HG03095 (cell line): ENCODE results near the gene CDC45.

Experiments
- ATAC-seq: cut with Tn5 transposase; IDR thresholded peaks from one replicate; pipeline ENCODE4 v1.9.1; 2021; ENCODE audit warnings: moderate library complexity; ENCODE audit not compliant: unreplicated experiment

CDC45 gene

DNA sequence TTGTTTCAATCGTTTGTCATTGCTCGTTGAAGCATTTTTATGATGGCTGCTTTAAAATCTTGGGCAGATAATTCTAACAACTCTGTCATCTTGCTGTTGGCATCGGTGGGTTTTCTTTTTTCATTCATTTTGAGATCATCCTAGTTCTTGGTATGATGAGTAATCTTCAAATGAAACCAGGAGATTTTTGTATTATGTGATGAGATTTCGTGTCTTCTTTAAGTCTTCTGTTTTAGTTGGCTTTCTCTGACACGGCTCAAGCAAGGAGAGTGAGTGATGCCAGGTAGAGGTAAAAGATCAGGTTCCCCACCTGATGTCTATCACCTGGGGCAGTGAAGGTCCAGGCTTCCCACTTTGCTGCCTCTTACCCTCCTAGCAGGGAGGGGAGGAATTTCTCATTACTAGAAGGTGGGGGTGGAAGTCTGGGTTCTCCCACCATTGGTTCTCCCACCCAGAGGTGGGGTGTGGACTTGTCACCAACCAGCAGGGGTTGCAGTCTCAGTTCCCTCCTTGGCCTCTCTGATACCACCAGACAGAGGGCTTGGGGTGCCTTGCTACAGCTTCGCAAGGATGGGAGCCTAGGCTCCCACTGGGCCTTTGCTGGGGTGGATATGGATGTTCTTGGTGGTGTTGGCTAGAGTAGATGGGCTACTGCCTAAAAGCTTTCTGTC, 12.9 kb downstream of the CDC45 start:
- ATAC-seq, result no peak

DNA sequence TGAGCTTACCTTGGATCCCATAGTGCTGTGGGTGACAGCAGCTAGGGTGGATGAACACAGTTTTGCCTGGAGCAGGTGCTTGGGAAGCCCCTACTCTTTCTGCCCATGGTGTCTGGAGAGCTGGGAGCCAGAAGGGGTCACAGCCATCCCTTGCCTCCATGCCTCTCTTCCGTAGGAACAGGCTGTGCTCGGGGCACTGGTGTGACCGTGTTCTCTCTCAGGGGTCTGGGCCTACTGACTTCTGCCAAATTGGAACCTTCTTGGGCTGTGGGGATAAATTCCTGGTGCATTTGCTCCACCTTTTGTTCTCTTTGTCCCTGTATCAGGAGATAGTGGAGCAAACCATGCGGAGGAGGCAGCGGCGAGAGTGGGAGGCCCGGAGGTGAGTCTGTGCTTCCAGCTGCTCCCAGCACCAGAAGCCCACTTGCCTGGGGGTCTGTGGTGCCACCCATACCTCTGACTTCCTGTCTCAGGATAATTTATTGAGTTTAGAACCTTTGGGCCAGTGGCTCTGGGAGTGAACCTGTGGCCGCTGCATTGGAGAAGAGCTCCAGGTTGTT, 14.4 kb downstream of the CDC45 start:
- ATAC-seq, result no peak

DNA sequence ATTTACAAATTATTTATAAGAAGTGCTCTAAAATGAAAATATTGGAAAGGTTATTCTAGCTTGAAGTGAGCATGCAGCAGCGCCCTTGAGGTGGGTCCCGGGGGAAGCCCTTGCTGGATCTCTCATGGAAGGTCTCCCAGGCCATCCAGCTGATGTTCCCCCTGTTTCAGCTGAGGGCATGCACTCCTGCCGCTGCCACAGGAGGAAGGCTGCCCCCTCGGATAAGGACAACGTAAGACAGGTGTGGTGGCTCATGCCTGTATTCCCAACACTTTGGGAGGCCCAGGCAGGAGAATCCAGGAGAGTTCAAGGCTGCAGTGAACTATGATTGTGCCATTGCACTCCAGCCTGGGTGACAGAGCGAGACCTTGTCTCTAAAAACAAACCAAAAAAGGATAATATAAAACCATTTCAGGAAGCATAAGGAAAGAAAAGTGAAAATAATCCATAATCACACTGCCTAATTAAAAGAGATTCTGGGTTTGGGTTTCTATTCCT, 15.0 kb downstream of the CDC45 start:
- no peak for ATAC-seq

DNA sequence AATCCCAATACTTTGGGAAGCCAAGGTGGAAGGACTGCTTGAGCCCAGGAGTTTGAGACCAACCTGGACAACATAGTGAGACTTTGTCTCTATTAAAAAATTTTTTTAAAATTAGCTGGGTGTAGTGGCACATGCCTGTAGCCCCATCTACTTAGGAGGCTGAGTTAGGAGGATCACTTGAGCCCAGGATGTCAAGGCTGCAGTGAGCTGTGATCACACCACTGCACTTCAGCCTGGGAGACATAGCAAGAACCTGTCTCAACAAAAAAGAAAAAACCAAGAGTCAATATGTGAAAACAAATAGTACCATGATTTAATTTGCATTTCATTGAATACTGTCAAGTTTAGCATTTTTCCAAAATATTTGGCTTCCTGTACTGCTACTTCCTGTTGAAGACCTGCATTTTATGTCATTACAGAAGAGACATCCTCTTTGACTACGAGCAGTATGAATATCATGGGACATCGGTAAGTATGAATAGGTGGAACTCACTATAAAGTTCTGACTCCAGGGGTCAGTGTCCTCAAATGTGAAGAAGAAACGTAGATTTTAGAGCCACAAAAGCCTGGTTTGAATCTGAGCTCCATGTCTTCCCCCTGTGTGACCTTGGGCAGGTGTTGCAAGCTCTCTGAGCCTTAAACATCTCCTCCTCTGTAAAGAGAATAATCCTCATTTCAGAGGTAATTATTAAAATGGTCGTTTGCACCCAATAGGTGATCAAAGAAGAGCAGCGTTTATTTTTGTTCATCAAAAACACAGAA, 16.0 kb downstream of the CDC45 start:
- ATAC-seq, result no peak

DNA sequence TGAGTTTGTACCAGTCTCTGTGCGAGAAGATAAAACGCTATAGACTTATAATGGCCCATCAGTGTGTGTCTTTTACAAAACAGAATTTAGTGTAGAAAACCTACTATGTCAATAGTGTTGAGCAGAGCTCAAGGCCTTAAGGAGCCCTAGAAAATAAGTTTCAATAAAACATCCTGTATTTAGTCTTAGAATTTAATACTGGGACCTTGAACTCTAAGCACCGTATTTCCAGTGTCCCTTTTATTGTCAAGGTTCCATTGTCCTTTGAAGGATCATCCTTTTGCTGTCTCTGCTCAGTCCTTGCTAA, 16.6 kb downstream of the CDC45 start:
- ATAC-seq, result no peak

DNA sequence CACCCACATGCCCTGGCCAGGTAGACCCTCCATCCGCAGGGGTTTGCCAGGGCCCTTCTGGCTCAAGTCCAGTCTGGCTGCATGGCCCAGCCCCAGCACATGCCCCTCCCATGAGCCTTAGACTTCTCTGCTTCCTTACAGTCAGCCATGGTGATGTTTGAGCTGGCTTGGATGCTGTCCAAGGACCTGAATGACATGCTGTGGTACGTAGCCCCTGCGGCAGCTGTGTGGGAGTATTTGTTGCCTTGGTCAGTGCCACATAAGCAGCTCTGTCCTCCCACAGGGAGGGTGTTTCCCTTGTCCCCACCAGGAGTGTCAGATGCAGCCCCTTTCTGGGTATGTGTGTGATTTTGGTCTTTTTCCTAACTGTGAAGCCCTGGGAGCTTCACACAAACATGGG, 17.5 kb downstream of the CDC45 start:
- no peak for ATAC-seq

DNA sequence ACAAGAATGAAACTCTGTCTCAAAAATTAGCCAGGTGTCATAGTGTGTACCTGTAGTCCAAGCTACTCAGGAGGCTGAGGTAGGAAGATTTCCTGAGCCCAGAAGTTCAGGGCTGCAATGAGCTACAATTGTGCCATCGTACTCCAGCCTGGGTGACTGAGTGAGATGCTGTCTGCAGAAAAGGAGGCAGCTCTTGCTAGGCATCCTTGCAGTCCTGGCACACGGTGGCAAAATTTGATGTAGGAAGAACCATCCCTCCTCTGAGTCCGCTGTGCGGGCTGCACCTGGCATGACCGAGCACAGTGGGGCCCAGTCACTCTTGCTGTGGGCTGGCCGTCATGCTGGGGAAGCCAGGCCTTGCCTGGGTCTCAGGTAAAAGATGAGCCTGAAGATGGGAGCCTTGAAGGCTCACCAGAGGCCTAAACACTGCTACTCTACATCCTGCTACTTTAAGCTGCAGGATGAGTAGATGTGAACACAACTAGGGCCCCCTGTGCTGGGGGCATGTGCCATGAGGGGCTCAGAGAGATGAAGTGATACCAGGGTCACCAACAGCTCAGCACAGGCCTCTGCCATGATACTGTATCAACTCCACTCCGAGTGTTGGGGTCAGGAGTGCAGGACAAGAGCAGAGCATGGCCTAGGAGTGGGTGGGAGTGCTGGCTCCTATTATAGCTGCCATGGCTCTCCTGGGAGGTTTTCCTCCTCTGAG, 18.6 kb downstream of the CDC45 start:
- no peak for ATAC-seq

DNA sequence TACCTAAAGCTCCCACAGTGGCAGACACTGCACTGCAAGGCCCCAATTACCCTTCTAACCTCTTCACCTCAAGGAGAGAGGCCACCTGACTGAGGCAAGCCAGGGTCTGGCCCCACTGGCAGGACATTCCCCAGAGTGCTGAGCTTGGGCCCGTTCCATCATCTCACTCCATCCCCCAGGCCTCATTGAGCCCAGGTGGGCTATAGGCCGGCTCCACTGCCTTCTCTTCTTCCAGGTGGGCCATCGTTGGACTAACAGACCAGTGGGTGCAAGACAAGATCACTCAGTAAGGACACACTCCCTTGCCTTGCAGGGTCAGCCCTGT, 19.1 kb downstream of the CDC45 start:
- no peak for ATAC-seq

- ATAC-seq, result no peak
These were observed 19.6 kb downstream of the CDC45 start for GRCh38 chr22:19499236-19499879.

DNA sequence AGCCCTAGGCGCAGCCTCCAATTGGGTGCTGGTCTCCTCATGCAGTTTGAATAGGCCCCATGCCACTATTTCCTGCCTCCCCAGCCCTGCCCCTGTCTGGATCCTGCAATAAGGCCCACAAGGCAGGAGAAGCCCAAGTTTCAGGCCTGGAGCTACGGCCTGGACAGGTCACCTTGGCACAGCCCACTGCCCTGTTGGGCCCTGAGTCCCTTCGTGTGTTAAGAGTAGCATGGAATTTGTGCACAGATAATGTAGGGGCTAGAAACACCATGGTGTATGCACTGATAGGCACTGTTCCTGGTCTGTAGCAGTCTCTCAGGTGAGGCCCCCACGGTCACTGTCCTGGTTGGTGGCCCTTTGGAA, 20.1 kb downstream of the CDC45 start:
- no peak for ATAC-seq

DNA sequence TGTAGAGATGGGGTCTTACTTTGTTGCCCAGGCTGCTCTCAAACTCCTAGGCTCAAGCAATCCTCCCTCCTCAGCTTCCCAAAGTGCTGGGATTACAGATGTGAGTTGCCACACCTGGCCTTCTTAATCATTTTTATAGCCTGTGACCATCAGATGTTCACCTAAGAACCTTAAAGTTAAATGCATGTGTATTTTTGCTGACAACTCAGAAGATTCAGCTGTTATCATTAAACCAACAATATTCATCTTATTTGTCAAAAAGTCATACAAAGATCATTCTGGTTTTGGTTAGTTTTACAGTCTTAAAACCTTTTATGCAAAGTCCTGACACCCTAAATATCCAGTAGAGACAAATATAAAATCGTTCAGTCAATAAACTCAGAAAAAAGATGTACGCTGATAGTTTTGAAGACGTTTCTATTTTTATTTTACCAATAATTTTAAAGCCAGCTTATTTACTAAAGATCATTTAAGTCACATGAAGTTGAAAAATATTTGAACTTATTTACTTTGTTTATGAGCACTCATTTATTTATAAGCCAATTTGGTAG, 22.3 kb downstream of the CDC45 start:
- no peak for ATAC-seq

- ATAC-seq, result no peak
These were observed 23.6 kb downstream of the CDC45 start for GRCh38 chr22:19503367-19503766.

- ATAC-seq, result no peak
These were observed 24.1 kb downstream of the CDC45 start for GRCh38 chr22:19503869-19504268.

- ATAC-seq, result no peak
These were observed 25.4 kb downstream of the CDC45 start for GRCh38 chr22:19504900-19505734.

DNA sequence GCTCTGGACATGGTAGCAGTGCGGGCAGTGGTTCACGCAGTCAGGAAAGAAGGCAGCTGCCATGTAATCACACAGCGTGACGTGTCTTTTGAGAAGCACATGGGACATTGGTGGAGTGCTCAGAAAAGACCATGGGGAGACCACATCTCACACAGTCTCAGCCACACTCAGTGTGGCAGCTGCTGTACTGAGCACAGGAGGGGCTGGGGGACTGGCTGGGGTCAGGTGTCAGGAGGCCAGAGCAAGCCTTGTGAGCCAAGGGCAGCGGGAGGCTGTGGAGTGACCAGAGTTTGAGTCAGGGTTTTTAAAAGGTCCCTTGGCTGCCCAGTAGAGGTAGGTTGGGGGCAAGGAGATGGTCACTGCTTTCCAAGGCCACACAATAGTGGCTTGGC, 26.0 kb downstream of the CDC45 start:
- ATAC-seq, result no peak

DNA sequence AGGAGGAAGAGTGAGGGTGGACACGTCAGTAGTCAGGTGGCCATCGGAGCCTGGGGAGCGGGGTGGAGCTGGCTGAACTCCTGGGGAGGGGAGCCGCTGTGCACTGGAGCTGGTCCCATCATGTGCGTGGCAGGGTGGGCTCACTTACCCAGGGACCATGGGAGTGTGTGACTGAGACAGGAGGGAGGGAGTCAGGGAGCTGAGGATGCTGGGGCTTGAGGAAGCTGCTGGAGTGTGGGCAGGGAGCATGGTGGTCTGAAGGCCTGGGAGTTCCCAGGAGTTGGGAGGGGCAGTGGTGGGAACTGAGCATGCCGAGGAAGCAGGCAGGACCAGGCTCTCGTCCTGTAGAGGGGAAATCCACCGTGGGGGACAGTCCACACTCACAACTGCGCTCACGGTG, 26.5 kb downstream of the CDC45 start:
- no peak for ATAC-seq

GRCh38 chr22:19507534-19507861, 27.8 kb downstream of the CDC45 start:
- ATAC-seq, result no peak

- no peak for ATAC-seq
These were observed 28.5 kb downstream of the CDC45 start for GRCh38 chr22:19508024-19508776.

DNA sequence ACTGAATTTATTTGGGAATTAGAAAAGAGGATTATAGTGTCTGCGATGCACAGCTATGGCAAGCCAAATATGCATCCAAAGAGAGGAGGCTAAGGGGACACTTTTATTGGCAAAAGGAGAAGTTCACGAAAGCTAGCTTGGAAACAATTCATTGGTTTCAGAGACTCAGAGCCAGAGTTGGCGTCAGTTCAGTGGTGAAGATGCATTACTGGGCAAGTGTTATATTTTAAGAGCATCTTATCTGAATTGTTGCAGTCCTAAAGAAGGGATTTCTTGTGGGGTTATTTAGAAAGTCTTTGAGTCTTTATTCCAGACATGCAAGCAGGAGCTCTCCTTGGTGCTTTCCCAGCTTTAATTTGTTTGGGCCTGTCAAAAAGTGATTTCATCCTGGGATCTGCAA, 29.5 kb downstream of the CDC45 start:
- ATAC-seq, result no peak

- ATAC-seq, result no peak
These were observed 30.2 kb downstream of the CDC45 start for GRCh38 chr22:19509923-19510322.
